K562 (cell line): ENCODE measurements around the gene COL16A1. TPM values are rescaled to one million over a fixed set of nuclear protein-coding genes. Genes with fewer than 3 reads are reported as not detected.

ENCODE experiments used
- CREM ChIP-seq: IDR thresholded peaks from 2 replicates; pipeline ENCODE4 v1.6.1; 2014; ENCODE audit warnings: antibody characterized with exemption, low read depth
- HDAC1 ChIP-seq, 2 experiments: fragments of 450-650 bp; IDR thresholded peaks; 2 replicates each; pipeline ENCODE4 v1.6.1; 2016 to 2017; ENCODE audit warnings: inconsistent platforms in 1 of 2, mild to moderate bottlenecking in 1 of 2, moderate library complexity in 1 of 2
- HIVEP1 ChIP-seq: fragments of 250-450 bp; sonication (Bioruptor Pico); IDR thresholded peaks from 2 replicates; pipeline ENCODE4 v1.4.0; 2020; ENCODE audit warnings: mild to moderate bottlenecking
- HNRNPK ChIP-seq: fragments of 200-400 bp; formaldehyde crosslinking; IDR thresholded peaks from one replicate; pipeline ENCODE4 v1.6.1; 2018; ENCODE audit warnings: mild to moderate bottlenecking, low read depth, low read length; ENCODE audit not compliant: poor library complexity, severe bottlenecking
- KDM1A ChIP-seq, 2 experiments: fragments of 450-650 bp; IDR thresholded peaks; 2 replicates each; pipeline ENCODE4 v1.6.1; 2016; ENCODE audit warnings: mild to moderate bottlenecking in 2 of 2
- MCM3 ChIP-seq: fragments of 450-650 bp; IDR thresholded peaks from 2 replicates; pipeline ENCODE4 v1.6.1; 2016
- PTRF ChIP-seq: fragments of 450-650 bp; IDR thresholded peaks from 2 replicates; pipeline ENCODE4 v1.6.1; 2016; ENCODE audit warnings: mild to moderate bottlenecking, missing genetic modification characterization, missing compliant biosample characterization
- SMC3 ChIP-seq: conservative IDR thresholded peaks from 2 replicates; pipeline ENCODE4 v1.6.1; 2011; ENCODE audit warnings: low read depth, low read length, improper control_type of control experiment; ENCODE audit not compliant: insufficient read depth
- TEAD1 ChIP-seq, 2 experiments: fragments of 450-650 bp in 1 of 2; sonication (generic) in 1 of 2; formaldehyde crosslinking; IDR thresholded peaks; 2 replicates each; pipeline versions ENCODE4 v1.4.0 to v1.8.0; 2020 to 2022; ENCODE audit warnings: mild to moderate bottlenecking in 2 of 2, missing genetic modification reagents in 1 of 2
- polyA plus RNA-seq, 8 experiments: library from polyadenylated mRNA; depleted of rRNA in 4 of 8; stranded (reverse) in 5 of 8; unstranded in 3 of 8; fragments of >200 nt; fragmentation: Nextera tagmentation in 2 of 8; fragmentation: Illumina TruSeq in 1 of 8; extraction: Ambion mirVana in 2 of 8; extraction: Trizol in 1 of 8; gene quantifications; 2 replicates each; pipeline versions ENCODE4 v1.2.1 to v1.2.3, GENCODE V29; 2011 to 2014; ENCODE audit warnings: inconsistent platforms in 1 of 8, missing spikeins in 1 of 8
- total RNA-seq, 7 experiments: library from RNA; depleted of rRNA in 6 of 7; stranded (reverse); fragments of >200 nt in 6 of 7; fragmentation: Illumina TruSeq in 2 of 7; extraction: Trizol in 2 of 7; gene quantifications; 2 replicates each; pipeline versions ENCODE4 v1.2.1 to v1.2.3, GENCODE V29; 2011 to 2021; ENCODE audit warnings: low replicate concordance in 1 of 7
- TF ChIP-seq, protein P1 (sequence below): sonication (generic); formaldehyde crosslinking; IDR thresholded peaks from 2 replicates; pipeline ENCODE4 v1.8.0; 2022; ENCODE audit warnings: missing genetic modification reagents, mild to moderate bottlenecking, moderate library complexity, borderline replicate concordance
- TF ChIP-seq, protein P2 (sequence below): sonication (generic); formaldehyde crosslinking; IDR thresholded peaks from 2 replicates; pipeline ENCODE4 v1.9.0; 2022; ENCODE audit warnings: mild to moderate bottlenecking, missing genetic modification reagents
- TF ChIP-seq, protein P3 (sequence below): fragments of 200-400 bp; formaldehyde crosslinking; IDR thresholded peaks from 2 replicates; pipeline ENCODE4 v1.6.1; 2017; ENCODE audit warnings: mild to moderate bottlenecking, low read depth, low read length, moderate library complexity

Gene COL16A1
- total and polyA plus RNA-seq, 9 of the 15 experiments (the other 6 are each of a cell fraction or from before 2014, with no cell fraction given), result 0.11 to 0.60 (median 0.11) TPM; not detected in 6

DNA sequence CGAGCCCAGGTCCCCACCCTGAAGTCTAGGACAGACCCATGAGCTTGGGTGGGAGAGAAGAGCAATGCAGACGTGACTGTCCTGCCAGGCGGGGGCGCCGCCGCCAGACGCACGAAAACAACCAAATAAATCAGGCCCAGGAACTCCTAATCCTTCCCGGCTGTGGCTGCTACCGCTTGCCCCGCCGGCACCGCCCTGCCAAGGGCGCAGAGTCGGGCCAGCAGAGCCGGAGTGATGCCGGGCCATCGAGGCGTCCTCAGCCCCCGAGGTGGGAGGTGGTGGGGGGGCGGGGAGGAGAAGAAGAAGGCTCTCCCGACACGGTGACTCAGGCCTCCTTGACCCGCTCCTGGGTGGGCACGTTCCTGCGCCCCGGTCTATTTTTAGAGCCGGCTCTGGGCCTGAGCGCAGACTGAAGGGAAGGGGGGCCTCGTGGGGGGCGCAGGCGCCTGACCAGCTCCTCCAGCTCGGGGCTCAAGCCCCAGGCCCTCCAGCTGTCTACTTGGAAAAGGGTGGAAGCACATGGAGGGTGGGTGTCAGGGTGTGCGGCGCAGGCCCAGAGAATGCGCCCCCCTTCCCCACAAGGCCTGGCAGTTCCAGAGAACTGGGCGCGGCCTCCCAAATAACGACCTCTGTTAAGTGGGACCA, 10.7 kb upstream of the COL16A1 start (continued):
- peak; percentile 58 to 61; a peak in 2 of 4 replicates for TF ChIP-seq KDM1A (IDR thresholded peaks at IDR 0.05)
- 0 out of 4 replicates have a peak, but pooled peaks of 1 of the 2 experiments have one; percentile 20 for TF ChIP-seq TEAD1 (CRISPR knock-in tag; IDR thresholded peaks at IDR 0.05)
- TF ChIP-seq MCM3, result no peak
- TF ChIP-seq, protein P1, sequence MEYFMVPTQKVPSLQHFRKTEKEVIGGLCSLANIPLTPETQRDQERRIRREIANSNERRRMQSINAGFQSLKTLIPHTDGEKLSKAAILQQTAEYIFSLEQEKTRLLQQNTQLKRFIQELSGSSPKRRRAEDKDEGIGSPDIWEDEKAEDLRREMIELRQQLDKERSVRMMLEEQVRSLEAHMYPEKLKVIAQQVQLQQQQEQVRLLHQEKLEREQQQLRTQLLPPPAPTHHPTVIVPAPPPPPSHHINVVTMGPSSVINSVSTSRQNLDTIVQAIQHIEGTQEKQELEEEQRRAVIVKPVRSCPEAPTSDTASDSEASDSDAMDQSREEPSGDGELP (CRISPR knock-in tag), result peak; percentile 34; the same call in 1 of the 2 replicates
- TF ChIP-seq, protein P2, sequence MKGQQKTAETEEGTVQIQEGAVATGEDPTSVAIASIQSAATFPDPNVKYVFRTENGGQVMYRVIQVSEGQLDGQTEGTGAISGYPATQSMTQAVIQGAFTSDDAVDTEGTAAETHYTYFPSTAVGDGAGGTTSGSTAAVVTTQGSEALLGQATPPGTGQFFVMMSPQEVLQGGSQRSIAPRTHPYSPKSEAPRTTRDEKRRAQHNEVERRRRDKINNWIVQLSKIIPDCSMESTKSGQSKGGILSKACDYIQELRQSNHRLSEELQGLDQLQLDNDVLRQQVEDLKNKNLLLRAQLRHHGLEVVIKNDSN, result no peak
- TF ChIP-seq HDAC1 (IDR thresholded peaks at IDR 0.05), result peak in 1 of 2 experiments; percentile 32; a peak in 1 of 4 replicates
- no peak for TF ChIP-seq HIVEP1 (CRISPR knock-in tag)
- TF ChIP-seq, protein P3, sequence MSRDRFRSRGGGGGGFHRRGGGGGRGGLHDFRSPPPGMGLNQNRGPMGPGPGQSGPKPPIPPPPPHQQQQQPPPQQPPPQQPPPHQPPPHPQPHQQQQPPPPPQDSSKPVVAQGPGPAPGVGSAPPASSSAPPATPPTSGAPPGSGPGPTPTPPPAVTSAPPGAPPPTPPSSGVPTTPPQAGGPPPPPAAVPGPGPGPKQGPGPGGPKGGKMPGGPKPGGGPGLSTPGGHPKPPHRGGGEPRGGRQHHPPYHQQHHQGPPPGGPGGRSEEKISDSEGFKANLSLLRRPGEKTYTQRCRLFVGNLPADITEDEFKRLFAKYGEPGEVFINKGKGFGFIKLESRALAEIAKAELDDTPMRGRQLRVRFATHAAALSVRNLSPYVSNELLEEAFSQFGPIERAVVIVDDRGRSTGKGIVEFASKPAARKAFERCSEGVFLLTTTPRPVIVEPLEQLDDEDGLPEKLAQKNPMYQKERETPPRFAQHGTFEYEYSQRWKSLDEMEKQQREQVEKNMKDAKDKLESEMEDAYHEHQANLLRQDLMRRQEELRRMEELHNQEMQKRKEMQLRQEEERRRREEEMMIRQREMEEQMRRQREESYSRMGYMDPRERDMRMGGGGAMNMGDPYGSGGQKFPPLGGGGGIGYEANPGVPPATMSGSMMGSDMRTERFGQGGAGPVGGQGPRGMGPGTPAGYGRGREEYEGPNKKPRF, result no peak
- TF ChIP-seq CREM, result 0 out of 2 replicates have a peak, but pooled peaks have one; percentile 13
- no peak for TF ChIP-seq HNRNPK
- TF ChIP-seq SMC3, result peak; percentile 35; the same call in 1 of the 2 replicates
- no peak for TF ChIP-seq PTRF
